Mucosa of rectum (tissue), 2 donors: ENCODE data around the gene ZNF548.

Experiments
- H3K27ac ChIP-seq, 2 donors: one replicate each; pipeline ENCODE4 v1.7.0; 2013; ENCODE audit warnings: inconsistent platforms in 2 of 2, low read depth in 2 of 2, low read length in 2 of 2
- H3K27me3 ChIP-seq, 2 donors: one replicate each; pipeline ENCODE4 v1.7.0; 2013; ENCODE audit warnings: low read length in 2 of 2; ENCODE audit not compliant: control insufficient read depth in 2 of 2, insufficient read depth in 2 of 2
- H3K36me3 ChIP-seq, 2 donors: one replicate each; pipeline ENCODE4 v1.7.0; 2013; ENCODE audit warnings: low read length in 2 of 2; ENCODE audit not compliant: control insufficient read depth in 2 of 2, insufficient read depth in 2 of 2
- H3K4me1 ChIP-seq, 2 donors: one replicate each; pipeline ENCODE4 v1.7.0; 2013; ENCODE audit warnings: low read length in 2 of 2, mild to moderate bottlenecking in 1 of 2; ENCODE audit not compliant: control insufficient read depth in 2 of 2, insufficient read depth in 2 of 2
- H3K4me3 ChIP-seq, 2 donors: one replicate each; pipeline ENCODE4 v1.7.0; 2013; ENCODE audit warnings: low read length in 2 of 2
- H3K9ac ChIP-seq, 2 donors: one replicate each; pipeline ENCODE4 v1.7.0; 2013; ENCODE audit warnings: low read length in 2 of 2, low read depth in 1 of 2, mild to moderate bottlenecking in 1 of 2
- H3K9me3 ChIP-seq, 2 donors: one replicate each; pipeline ENCODE4 v1.7.0; 2013; ENCODE audit warnings: low read length in 2 of 2; ENCODE audit not compliant: control insufficient read depth in 2 of 2
- donor health status: healthy.
- donor health status: Normal muscosa, but diverticular disease.

Gene ZNF548

DNA sequence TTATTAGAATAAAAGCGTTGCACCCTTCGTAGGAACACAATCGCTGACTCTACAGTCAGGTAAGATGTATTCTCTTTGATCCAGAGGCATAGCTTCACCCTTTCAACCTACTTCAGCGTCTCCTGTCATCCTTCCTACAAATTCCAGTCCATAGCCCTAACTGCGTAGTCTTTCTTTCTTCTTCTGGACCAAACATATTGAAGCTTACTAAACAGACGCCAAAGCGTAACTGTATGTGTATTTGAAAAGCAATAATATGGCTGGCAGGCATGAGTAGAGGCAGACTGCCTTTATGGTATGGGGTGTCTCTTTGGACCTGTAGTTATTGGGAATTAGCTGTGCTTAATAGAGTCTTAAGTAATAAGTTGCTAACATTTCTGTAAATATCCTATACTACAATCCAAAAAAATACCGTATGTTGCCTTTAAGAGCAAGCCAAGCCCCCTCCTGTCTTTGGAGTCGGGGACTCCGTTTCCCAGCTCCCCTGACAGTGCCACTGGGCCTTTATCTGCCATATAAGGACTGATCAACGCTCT, 392 bp upstream of the ZNF548 start:
- Histone ChIP-seq H3K4me3 (peak overlapping the region; percentile 91 to 96), H3K36me3 (peaks cover 4 to 12% of the 10 kb centered on the region in 2 donors), H3K9me3 (no peaks in the 10 kb centered on the region), H3K27me3 (no peaks in the 10 kb centered on the region), H3K4me1 (peaks cover 9 to 11% of the 10 kb centered on the region in 2 donors), H3K9ac (peak overlapping the region; percentile 86 to 87), H3K27ac (peak overlapping the region; percentile 79 to 87)

GRCh38 chr19:57395710-57396109, 6.1 kb downstream of the ZNF548 start:
- Histone ChIP-seq H3K9me3 (peaks cover 17 to 21% of the 10 kb centered on the region in 2 donors), H3K36me3 (peaks cover 42 to 60% of the 10 kb centered on the region in 2 donors), H3K9ac (no peak overlapping the region), H3K4me3 (no peak overlapping the region), H3K27ac (no peak overlapping the region), H3K27me3 (no peaks in the 10 kb centered on the region), H3K4me1 (peaks cover under 1 to 2% of the 10 kb centered on the region in 2 donors)

DNA sequence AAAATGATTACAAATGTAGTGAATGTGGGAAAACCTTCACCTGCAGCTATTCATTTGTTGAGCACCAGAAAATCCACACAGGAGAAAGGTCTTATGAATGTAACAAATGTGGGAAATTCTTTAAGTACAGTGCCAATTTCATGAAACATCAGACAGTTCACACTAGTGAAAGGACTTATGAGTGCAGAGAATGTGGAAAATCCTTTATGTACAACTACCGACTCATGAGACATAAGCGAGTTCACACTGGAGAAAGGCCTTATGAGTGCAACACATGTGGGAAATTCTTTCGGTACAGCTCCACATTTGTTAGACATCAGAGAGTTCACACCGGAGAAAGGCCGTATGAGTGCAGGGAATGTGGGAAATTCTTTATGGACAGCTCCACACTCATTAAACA, 9.2 kb downstream of the ZNF548 start:
- no peak overlapping the region for H3K27ac ChIP-seq
- H3K4me3 ChIP-seq = no peak overlapping the region
- H3K27me3 ChIP-seq = no peaks in the 10 kb centered on the region
- H3K4me1 ChIP-seq = no peaks in the 10 kb centered on the region
- H3K9ac ChIP-seq = no peak overlapping the region
- H3K9me3 ChIP-seq = peaks cover 17 to 21% of the 10 kb centered on the region in 2 donors
- peaks cover 39 to 51% of the 10 kb centered on the region in 2 donors for H3K36me3 ChIP-seq

DNA sequence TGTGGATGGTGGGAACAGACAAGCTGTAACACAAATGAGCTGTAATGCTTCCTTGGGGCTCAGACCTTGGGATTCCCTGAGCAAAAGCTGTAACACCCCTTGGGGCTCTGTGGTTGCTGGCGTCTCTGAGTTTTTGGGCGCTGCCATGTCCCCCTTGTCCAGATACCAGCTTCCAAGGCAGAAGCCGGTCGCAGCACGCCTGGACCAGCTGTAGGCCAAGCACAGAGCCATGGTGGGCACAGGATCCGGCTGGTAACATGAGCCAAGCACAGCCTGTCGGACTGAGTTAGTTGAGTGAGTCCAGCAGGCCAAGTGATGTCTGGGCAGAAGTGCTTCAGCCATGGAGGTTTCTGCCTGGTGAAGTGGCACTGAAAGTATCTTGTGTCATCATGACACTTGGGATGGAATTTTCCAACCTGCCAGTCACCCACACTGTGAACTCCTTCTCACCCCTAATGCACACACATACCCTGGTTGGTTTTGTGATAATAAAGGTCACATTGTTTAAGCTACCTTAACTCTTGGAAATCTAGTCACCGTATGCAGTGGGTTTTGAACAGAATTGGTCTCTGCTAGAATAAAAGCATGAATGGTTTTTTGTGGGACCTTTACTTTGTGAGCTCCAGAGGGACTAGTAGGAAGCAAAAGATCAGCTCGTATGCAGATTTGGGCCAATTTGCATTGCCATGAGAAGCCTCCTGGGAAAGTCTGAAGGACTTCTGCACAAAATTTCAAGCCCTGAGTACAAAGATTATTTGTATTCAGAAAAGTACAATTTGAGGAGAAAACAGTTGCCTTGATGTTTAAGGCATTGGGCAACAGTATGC, 14.3 kb downstream of the ZNF548 start:
- Histone ChIP-seq H3K9me3 (peaks cover 0 to 6% of the 10 kb centered on the region in 2 donors), H3K4me1 (no peaks in the 10 kb centered on the region), H3K4me3 (no peak overlapping the region), H3K36me3 (peaks cover 7% of the 10 kb centered on the region in 2 donors), H3K9ac (no peak overlapping the region), H3K27ac (no peak overlapping the region), H3K27me3 (no peaks in the 10 kb centered on the region)

GRCh38 chr19:57406516-57407123, 17.0 kb downstream of the ZNF548 start:
- Histone ChIP-seq H3K27ac (no peak overlapping the region), H3K9me3 (no peaks in the 10 kb centered on the region), H3K9ac (no peak overlapping the region), H3K4me3 (no peak overlapping the region), H3K36me3 (no peaks in the 10 kb centered on the region), H3K27me3 (no peaks in the 10 kb centered on the region), H3K4me1 (peaks cover 3 to 4% of the 10 kb centered on the region in 2 donors)

- no peaks in the 10 kb centered on the region for H3K27me3 ChIP-seq
- H3K9ac ChIP-seq = peak within 1 kb of the TSS; percentile 79 to 87
- peak within 1 kb of the TSS; percentile 32 to 64 for H3K27ac ChIP-seq
- H3K9me3 ChIP-seq = peaks cover 3 to 7% of the 10 kb centered on the region in 2 donors
- peaks cover 15 to 21% of the 10 kb centered on the region in 2 donors for H3K36me3 ChIP-seq
- H3K4me1 ChIP-seq = peaks cover 8 to 9% of the 10 kb centered on the region in 2 donors
- peak within 1 kb of the TSS; percentile 85 to 99 for H3K4me3 ChIP-seq
Observed at GRCh38 chr19:57410877-57411671, 21.4 kb downstream of the ZNF548 start, which contains the start of gene ZNF17. Gene ZNF17, plus strand, starts transcription at chr19:57411161. Its CDS starts 2,455 bp downstream, at chr19:57413616.

GRCh38 chr19:57419439-57419838, 29.8 kb downstream of the ZNF548 start:
- no peaks in the 10 kb centered on the region for H3K27me3 ChIP-seq
- H3K4me1 ChIP-seq = no peaks in the 10 kb centered on the region
- H3K9ac ChIP-seq = no peak overlapping the region
- H3K27ac ChIP-seq = no peak overlapping the region
- H3K36me3 ChIP-seq = peaks cover 46 to 60% of the 10 kb centered on the region in 2 donors
- H3K4me3 ChIP-seq = peak overlapping the region; percentile 10 to 27
- H3K9me3 ChIP-seq = peaks cover 45 to 52% of the 10 kb centered on the region in 2 donors

DNA sequence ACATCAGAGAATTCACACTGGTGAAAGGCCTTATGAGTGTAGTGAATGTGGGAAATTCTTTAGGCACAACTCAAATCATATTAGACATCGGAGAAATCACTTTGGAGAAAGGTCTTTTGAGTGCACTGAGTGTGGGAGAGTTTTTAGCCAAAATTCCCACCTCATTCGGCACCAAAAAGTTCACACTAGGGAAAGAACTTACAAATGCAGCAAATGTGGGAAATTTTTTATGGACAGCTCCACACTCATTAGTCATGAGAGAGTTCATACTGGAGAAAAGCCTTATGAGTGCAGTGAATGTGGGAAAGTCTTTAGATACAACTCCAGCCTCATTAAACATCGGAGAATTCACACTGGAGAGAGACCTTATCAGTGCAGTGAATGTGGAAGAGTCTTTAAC, 31.4 kb downstream of the ZNF548 start:
- H3K36me3 ChIP-seq = peaks cover 37 to 47% of the 10 kb centered on the region in 2 donors
- peaks cover 44 to 49% of the 10 kb centered on the region in 2 donors for H3K9me3 ChIP-seq
- no peaks in the 10 kb centered on the region for H3K27me3 ChIP-seq
- no peak overlapping the region for H3K9ac ChIP-seq
- H3K4me3 ChIP-seq = no peak overlapping the region
- H3K4me1 ChIP-seq = no peaks in the 10 kb centered on the region
- no peak overlapping the region for H3K27ac ChIP-seq

- Histone ChIP-seq H3K4me3 (peak overlapping the region; percentile 88 to 92), H3K36me3 (no peaks in the 10 kb centered on the region), H3K4me1 (peaks cover 10 to 14% of the 10 kb centered on the region in 2 donors), H3K27ac (no peak overlapping the region), H3K9ac (peak overlapping the region in 1 of 2 donors; percentile 83), H3K9me3 (no peaks in the 10 kb centered on the region), H3K27me3 (no peaks in the 10 kb centered on the region)
Observed at GRCh38 chr19:57434386-57435061, 44.9 kb downstream of the ZNF548 start.
